Smooth muscle cell of the coronary artery (primary cell): ENCODE data around the gene IGF2R. TPM values are rescaled to one million over a fixed set of nuclear protein-coding genes. Genes with fewer than 3 reads are reported as not detected.

ENCODE experiments used
- total RNA-seq: library from RNA; depleted of rRNA; stranded (reverse); fragments of >200 nt; gene quantifications from 2 replicates; pipeline ENCODE4 v1.2.3, GENCODE V29; 2014; ENCODE audit warnings: low replicate concordance

The IGF2R gene, protein sequence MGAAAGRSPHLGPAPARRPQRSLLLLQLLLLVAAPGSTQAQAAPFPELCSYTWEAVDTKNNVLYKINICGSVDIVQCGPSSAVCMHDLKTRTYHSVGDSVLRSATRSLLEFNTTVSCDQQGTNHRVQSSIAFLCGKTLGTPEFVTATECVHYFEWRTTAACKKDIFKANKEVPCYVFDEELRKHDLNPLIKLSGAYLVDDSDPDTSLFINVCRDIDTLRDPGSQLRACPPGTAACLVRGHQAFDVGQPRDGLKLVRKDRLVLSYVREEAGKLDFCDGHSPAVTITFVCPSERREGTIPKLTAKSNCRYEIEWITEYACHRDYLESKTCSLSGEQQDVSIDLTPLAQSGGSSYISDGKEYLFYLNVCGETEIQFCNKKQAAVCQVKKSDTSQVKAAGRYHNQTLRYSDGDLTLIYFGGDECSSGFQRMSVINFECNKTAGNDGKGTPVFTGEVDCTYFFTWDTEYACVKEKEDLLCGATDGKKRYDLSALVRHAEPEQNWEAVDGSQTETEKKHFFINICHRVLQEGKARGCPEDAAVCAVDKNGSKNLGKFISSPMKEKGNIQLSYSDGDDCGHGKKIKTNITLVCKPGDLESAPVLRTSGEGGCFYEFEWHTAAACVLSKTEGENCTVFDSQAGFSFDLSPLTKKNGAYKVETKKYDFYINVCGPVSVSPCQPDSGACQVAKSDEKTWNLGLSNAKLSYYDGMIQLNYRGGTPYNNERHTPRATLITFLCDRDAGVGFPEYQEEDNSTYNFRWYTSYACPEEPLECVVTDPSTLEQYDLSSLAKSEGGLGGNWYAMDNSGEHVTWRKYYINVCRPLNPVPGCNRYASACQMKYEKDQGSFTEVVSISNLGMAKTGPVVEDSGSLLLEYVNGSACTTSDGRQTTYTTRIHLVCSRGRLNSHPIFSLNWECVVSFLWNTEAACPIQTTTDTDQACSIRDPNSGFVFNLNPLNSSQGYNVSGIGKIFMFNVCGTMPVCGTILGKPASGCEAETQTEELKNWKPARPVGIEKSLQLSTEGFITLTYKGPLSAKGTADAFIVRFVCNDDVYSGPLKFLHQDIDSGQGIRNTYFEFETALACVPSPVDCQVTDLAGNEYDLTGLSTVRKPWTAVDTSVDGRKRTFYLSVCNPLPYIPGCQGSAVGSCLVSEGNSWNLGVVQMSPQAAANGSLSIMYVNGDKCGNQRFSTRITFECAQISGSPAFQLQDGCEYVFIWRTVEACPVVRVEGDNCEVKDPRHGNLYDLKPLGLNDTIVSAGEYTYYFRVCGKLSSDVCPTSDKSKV (N-terminal part only)
- 98.5 and 237 TPM in 2 replicates for total RNA-seq

DNA sequence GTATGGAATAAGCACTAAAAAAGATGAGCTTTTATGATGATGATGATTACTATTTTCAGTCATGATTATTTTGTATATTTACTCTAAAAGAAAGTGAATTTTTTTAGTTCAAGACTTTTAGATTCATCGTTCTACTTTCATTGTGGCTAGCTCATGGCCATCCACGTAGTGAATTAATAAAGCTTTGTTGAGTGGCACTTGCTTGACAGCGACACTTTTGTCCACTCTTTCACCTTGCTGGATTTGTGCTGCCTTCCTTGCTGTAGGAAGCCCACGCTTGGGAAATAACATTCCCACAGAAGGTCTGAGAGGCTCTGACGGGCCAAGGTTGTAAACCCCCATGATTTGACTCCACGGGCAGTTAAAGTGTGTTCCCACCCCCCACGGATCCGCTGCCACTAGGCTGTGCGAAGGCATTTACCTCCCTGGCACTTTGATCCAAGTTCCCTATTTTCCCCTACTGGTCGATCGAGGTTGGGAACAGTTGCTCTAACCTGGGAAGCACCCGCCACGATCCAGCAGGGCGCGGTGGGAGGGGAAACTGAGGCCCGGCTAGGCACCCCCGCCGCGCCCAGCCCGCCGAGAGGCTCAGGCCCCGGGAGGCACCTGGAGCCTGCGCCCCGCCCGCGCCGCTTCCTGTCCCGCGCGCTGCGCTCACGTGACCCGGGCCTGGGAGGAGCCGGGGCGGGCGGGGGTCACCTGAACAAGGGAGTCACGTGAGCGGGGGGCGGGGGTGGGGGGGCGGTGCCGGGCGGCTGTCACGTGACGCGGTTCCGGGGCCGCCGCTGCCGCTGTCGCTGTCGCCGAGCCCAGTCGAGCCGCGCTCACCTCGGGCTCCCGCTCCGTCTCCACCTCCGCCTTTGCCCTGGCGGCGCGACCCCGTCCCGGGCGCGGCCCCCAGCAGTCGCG lies at the start of gene IGF2R:
Gene IGF2R, plus strand, starts transcription at position 788 of the 909 bp plus-strand sequence. CDS start 165 bp downstream, outside the sequence.

DNA sequence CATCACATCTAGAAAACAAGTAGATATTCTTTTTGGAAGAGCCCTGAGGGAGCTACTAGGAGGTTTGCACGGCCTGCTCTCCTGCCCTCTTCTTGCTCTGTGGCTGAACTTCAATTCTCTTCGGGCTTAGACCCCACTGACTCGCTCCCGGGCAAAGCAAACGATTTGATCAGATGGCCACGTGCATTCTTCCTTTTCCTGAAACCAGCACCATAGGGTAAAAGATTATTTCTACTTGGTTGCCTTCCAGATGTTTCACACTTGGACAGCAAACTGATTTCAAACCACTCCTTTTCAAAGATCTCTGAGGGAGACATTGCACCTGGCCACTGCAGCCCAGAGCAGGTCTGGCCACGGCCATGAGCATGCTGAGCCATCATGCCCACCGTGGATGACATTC lies 152.7 kb downstream of the IGF2R start, which contains the start of gene SLC22A1:
Gene SLC22A1, plus strand, starts transcription at position 258 of the 400 bp plus-strand sequence. Its CDS starts 121 bp downstream, at position 379.

Other genes with a start within 250 kb of the IGF2R start
- gene WTAP, start 241.6 kb upstream of the IGF2R start, total RNA-seq = 83.6 and 102 TPM in 2 replicates
- 20.0 and 58.9 TPM in 2 replicates for gene ACAT2, start 207.0 kb upstream of the IGF2R start, total RNA-seq
- gene TCP1, start 179.5 kb upstream of the IGF2R start, total RNA-seq = 265 and 378 TPM in 2 replicates
- gene MRPL18, start 178.6 kb upstream of the IGF2R start, total RNA-seq = 48.6 and 79.1 TPM in 2 replicates
- gene PNLDC1, start 168.8 kb upstream of the IGF2R start, total RNA-seq = 0.23 TPM in 1 of 2 replicates, not detected in the other
- gene MAS1, start 78.1 kb upstream of the IGF2R start, total RNA-seq = under 0.01 TPM in 1 of 2 replicates, not detected in the other
- gene SLC22A1, start 152.7 kb downstream of the IGF2R start, total RNA-seq = 0.53 and 0.70 TPM in 2 replicates